Measurements from ENCODE around the gene AGT. TPM values are rescaled to one million over a fixed set of nuclear protein-coding genes. Genes with fewer than 3 reads are reported as not detected.
"Not testable (repeated sequence)": the region's sequence is repeated elsewhere in the genome, so short reads cannot be mapped to it uniquely, and the experiment has no call there.

AGT gene
- total and polyA plus RNA-seq, 4 experiments from 2014 or later, result not detected

DNA sequence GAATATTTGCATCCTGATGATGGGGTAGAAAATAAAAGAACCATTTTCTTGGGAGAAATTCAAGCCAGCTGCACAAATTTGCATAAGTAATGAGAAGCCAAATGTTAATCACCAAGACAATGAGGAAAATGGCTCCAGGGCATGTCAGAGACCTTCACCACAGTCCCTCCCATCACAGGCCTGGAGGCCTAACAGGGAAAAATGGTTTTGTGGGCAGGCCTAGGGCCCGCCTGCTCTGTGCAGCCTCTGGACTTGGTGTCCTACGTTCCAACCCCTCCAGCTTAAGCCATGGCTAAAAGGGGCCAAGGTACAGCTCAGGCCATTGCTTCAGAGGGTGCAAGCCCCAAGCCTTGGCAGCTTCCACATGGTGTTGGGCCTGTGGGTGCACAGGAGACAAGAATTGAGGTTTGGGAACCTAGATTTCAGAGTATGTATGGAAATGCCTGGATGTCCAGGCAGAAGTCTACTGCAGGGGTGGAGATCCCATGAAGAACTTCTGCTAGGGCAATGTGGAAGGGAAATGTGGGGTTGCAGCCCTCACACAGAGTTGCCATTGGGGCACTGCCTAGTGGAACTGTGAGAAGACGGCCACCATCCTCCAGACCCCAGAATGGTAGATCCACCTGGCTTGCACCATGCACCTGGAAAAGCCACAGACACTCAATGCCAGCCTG lies 8.1 kb upstream of the AGT start:
- H3K36me3 Mint-ChIP-seq; H3K27ac ChIP-seq (ENCODE audit: low read depth, low read length); CTCF ChIA-PET (ENCODE audit: partially characterized antibody); H3K4me1 ChIP-seq (ENCODE audit: insufficient read depth, low read length); POLR2A ChIA-PET (ENCODE audit: partially characterized antibody); H3K4me3 Mint-ChIP-seq; H3K36me3 ChIP-seq (ENCODE audit: insufficient read depth, low read length); H3K27ac Mint-ChIP-seq; H3K4me1 Mint-ChIP-seq; DNase-seq; intact Hi-C loops (cut with micrococcal nuclease); H3K4me3 ChIP-seq (ENCODE audit: low read length in 2 of 2); H3K9me3 ChIP-seq (ENCODE audit: control insufficient read depth in 1 of 2, low read length in 2 of 2); H3K27me3 ChIP-seq (ENCODE audit: insufficient read depth, low read length): not testable (repeated sequence)
- Mint-ChIP-seq H3K27me3 (peaks cover 6 to 13% of the 10 kb centered on the region in 2 donors), H3K9me3 (peaks cover under 1 to 12% (median 5%) of the 10 kb centered on the region in 8 donors)

DNA sequence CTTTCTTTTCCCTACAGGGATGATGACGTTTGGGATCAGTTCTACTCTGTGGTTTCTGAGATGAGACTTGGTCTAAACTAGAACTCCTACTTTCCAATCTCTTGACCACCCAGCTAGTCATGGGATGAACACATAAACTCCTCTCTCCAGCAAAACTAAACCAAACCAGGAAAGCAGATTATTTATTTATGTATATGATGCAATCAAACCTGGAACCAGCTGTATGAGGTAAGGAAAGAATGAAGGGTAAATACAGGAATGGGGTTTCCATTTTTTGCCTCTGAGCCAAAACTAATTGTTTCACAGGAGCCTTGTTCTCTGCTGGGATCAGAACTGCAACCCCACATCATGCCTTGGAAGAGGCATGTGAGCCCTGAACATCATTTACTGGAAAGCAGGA lies 3.3 kb upstream of the AGT start:
- CTCF ChIA-PET (ENCODE audit: partially characterized antibody), result no interaction called here

DNA sequence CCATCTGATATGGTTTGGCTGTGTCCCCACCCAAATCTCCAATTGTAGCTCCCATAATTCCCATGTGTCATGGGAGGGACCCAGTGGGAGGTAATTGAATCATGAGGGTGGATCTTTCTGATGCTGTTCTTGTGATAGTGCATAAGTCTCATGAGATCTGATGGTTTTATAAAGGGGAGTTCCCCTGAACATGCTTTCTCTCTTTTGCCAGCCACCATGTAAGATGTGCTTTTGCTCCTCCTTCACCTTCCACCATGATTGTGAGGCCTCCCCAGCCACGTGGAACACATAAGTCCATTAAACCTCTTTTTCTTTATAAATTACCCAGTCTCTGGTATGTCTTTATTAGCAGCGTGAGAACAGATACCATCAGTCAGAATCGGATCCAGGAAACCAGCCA lies 2.5 kb upstream of the AGT start:
- H3K4me1 Mint-ChIP-seq; H3K36me3 Mint-ChIP-seq; H3K9me3 ChIP-seq (ENCODE audit: control insufficient read depth in 1 of 2, low read length in 2 of 2); DNase-seq; H3K4me3 ChIP-seq (ENCODE audit: low read length in 2 of 2); H3K4me3 Mint-ChIP-seq; H3K4me1 ChIP-seq (ENCODE audit: insufficient read depth, low read length); H3K27ac ChIP-seq (ENCODE audit: low read depth, low read length); H3K27me3 ChIP-seq (ENCODE audit: insufficient read depth, low read length); CTCF ChIA-PET (ENCODE audit: partially characterized antibody); H3K36me3 ChIP-seq (ENCODE audit: insufficient read depth, low read length); intact Hi-C loops (cut with micrococcal nuclease); H3K27ac Mint-ChIP-seq; POLR2A ChIA-PET (ENCODE audit: partially characterized antibody): not testable (repeated sequence)
- peaks cover 5 to 21% of the 10 kb centered on the region in 2 donors for H3K27me3 Mint-ChIP-seq
- peaks cover 0 to 10% (median 6%) of the 10 kb centered on the region in 8 donors for H3K9me3 Mint-ChIP-seq

More for the DNA sequence above, 3.3 kb upstream of the AGT start:
- H3K4me1 Mint-ChIP-seq, result no peaks in the 10 kb centered on the region
- peaks cover 0 to 5% of the 10 kb centered on the region in 2 donors for H3K36me3 Mint-ChIP-seq
- no peaks in the 10 kb centered on the region for H3K4me1 ChIP-seq (ENCODE audit: insufficient read depth, low read length)
- H3K27me3 ChIP-seq (ENCODE audit: insufficient read depth, low read length), result no peaks in the 10 kb centered on the region
- no peaks in the 10 kb centered on the region for H3K36me3 ChIP-seq (ENCODE audit: insufficient read depth, low read length)
- no peak overlapping the region for H3K4me3 ChIP-seq (ENCODE audit: low read length in 2 of 2)
- H3K9me3 ChIP-seq (ENCODE audit: control insufficient read depth in 1 of 2, low read length in 2 of 2), result no peaks in the 10 kb centered on the region
- peaks cover 5 to 21% of the 10 kb centered on the region in 2 donors for H3K27me3 Mint-ChIP-seq
- POLR2A ChIA-PET (ENCODE audit: partially characterized antibody), result no interaction called here
- no peak overlapping the region for H3K27ac ChIP-seq (ENCODE audit: low read depth, low read length)
- H3K9me3 Mint-ChIP-seq, result peaks cover 0 to 13% (median 7%) of the 10 kb centered on the region in 8 donors
- H3K27ac Mint-ChIP-seq, result no peak overlapping the region
- intact Hi-C loops (cut with micrococcal nuclease), result no loop called here
- no peak for DNase-seq
- H3K4me3 Mint-ChIP-seq, result no peak overlapping the region

DNA sequence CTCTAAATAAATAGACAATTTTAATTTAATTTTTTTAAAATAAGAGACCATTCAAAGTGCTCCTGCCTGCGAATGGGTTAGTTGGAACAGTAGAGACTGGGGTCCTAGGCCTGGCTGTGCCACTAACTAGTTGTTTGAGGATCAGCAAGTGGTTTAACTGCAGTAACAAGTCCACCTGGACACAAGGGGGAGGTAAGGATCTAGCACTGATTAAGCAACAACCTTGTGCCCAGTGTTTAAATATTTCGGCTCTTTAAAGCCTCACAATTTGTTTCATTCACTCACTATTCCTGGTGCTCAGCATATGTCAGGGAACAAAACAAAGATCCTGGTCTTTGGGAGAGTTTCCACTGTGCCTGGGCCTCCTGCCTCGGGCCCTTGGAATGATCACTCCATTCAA lies 1.6 kb upstream of the AGT start:
- POLR2A ChIA-PET (ENCODE audit: partially characterized antibody), result no interaction called here
- Histone ChIP-seq H3K4me1 (ENCODE audit: insufficient read depth, low read length) (no peaks in the 10 kb centered on the region), H3K4me3 (ENCODE audit: low read length in 2 of 2) (no peak overlapping the region), H3K27me3 (ENCODE audit: insufficient read depth, low read length) (no peaks in the 10 kb centered on the region), H3K36me3 (ENCODE audit: insufficient read depth, low read length) (no peaks in the 10 kb centered on the region), H3K27ac (ENCODE audit: low read depth, low read length) (no peak overlapping the region), H3K9me3 (ENCODE audit: control insufficient read depth in 1 of 2, low read length in 2 of 2) (no peaks in the 10 kb centered on the region)
- no peak for DNase-seq
- H3K27ac Mint-ChIP-seq, result no peak overlapping the region
- CTCF ChIA-PET (ENCODE audit: partially characterized antibody), result no interaction called here
- peaks cover 2 to 24% of the 10 kb centered on the region in 2 donors for H3K27me3 Mint-ChIP-seq
- no peaks in the 10 kb centered on the region for H3K4me1 Mint-ChIP-seq
- intact Hi-C loops (cut with micrococcal nuclease), result no loop called here
- H3K4me3 Mint-ChIP-seq, result no peak overlapping the region
- no peaks in the 10 kb centered on the region for H3K36me3 Mint-ChIP-seq
- H3K9me3 Mint-ChIP-seq, result peaks cover 0 to 7% (median 4%) of the 10 kb centered on the region in 8 donors

DNA sequence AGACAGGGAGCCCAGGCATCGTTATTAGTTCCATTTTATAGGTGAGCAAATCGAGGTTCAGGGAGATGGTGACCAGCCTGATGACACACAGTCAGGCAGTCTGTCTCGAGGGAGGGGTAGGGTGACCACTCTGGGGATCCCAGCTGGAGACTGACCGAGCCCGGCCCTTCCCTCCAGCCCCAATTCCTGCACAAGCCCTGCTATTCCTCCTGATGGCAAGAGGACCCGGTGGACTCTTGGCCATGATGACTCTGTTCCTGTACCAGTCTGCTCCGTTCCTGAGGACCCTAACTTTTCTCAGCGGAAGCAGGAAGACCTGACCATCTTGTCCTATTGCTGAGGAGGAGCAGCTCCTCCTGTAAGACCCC lies 391 bp downstream of the AGT start:
- Mint-ChIP-seq H3K4me1 (no peaks in the 10 kb centered on the region), H3K4me3 (no peak overlapping the region), H3K27me3 (peaks cover 2 to 21% of the 10 kb centered on the region in 2 donors), H3K36me3 (no peaks in the 10 kb centered on the region), H3K27ac (no peak overlapping the region), H3K9me3 (peaks cover 0 to 7% (median 4%) of the 10 kb centered on the region in 8 donors)
- no peak for DNase-seq
- H3K4me3 ChIP-seq (ENCODE audit: low read length in 2 of 2), result no peak overlapping the region
- POLR2A ChIA-PET (ENCODE audit: partially characterized antibody), result no interaction called here
- no peaks in the 10 kb centered on the region for H3K27me3 ChIP-seq (ENCODE audit: insufficient read depth, low read length)
- H3K4me1 ChIP-seq (ENCODE audit: insufficient read depth, low read length), result no peaks in the 10 kb centered on the region
- H3K9me3 ChIP-seq (ENCODE audit: control insufficient read depth in 1 of 2, low read length in 2 of 2), result no peaks in the 10 kb centered on the region
- CTCF ChIA-PET (ENCODE audit: partially characterized antibody), result no interaction called here
- H3K36me3 ChIP-seq (ENCODE audit: insufficient read depth, low read length), result no peaks in the 10 kb centered on the region
- H3K27ac ChIP-seq (ENCODE audit: low read depth, low read length), result no peak overlapping the region
- intact Hi-C loops (cut with micrococcal nuclease), result no loop called here

DNA sequence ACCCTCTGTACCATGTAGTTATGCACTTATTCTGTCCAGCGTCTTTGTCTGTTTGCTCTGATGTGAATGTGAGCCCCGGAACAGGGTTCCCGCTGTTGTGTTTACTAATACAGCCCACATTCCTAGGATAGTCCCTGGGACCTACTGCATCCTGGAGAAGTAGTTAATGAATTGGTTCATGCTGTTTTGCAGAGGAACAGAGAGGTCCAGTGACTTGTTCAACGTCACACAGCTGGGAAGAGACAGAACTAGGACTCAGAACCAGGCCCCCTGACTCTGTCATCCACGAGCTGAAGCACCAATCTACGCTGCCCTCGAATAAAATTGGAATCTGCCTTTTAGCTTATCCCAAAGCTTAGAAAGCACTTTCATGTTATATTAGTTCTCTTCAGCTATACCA lies 784 bp downstream of the AGT start:
- peaks cover 0 to 7% (median 4%) of the 10 kb centered on the region in 8 donors for H3K9me3 Mint-ChIP-seq
- no peaks in the 10 kb centered on the region for H3K4me1 ChIP-seq (ENCODE audit: insufficient read depth, low read length)
- peaks cover 2 to 21% of the 10 kb centered on the region in 2 donors for H3K27me3 Mint-ChIP-seq
- H3K36me3 Mint-ChIP-seq, result no peaks in the 10 kb centered on the region
- H3K4me3 ChIP-seq (ENCODE audit: low read length in 2 of 2), result no peak overlapping the region
- H3K4me1 Mint-ChIP-seq, result peaks cover 0 to 2% (median 0%) of the 10 kb centered on the region in 4 donors
- no peaks in the 10 kb centered on the region for H3K9me3 ChIP-seq (ENCODE audit: control insufficient read depth in 1 of 2, low read length in 2 of 2)
- no peak for DNase-seq
- H3K36me3 ChIP-seq (ENCODE audit: insufficient read depth, low read length), result no peaks in the 10 kb centered on the region
- CTCF ChIA-PET (ENCODE audit: partially characterized antibody), result no interaction called here
- POLR2A ChIA-PET (ENCODE audit: partially characterized antibody), result no interaction called here
- H3K27ac ChIP-seq (ENCODE audit: low read depth, low read length), result no peak overlapping the region
- intact Hi-C loops (cut with micrococcal nuclease), result no loop called here
- no peaks in the 10 kb centered on the region for H3K27me3 ChIP-seq (ENCODE audit: insufficient read depth, low read length)
- H3K27ac Mint-ChIP-seq, result no peak overlapping the region
- H3K4me3 Mint-ChIP-seq, result no peak overlapping the region

DNA sequence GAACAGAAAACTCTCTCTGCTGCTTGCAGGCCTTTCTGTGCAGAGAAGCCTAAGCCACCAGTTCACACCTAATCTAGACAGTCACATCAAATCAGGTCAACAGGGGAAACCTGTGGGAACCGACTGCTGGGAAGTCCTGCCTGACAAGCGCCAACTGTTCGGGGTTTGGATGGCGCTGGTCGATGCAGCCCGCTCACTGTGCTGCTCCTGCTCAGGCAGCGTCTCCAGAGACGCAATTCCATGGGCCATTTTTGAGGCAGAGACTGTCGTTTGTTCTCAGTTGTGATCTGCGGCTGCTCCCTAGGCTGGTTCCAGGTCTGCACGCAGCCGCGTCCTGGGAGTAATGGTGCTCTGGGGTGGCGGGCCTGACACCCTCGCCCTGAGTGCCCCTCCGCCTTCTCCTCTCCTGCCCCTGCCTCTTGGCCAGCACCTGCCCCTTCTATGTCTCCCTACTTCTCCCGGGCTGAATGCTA lies 1.4 kb downstream of the AGT start:
- Histone ChIP-seq H3K27me3 (ENCODE audit: insufficient read depth, low read length) (no peaks in the 10 kb centered on the region), H3K36me3 (ENCODE audit: insufficient read depth, low read length) (no peaks in the 10 kb centered on the region), H3K4me3 (ENCODE audit: low read length in 2 of 2) (no peak overlapping the region), H3K27ac (ENCODE audit: low read depth, low read length) (no peak overlapping the region), H3K4me1 (ENCODE audit: insufficient read depth, low read length) (no peaks in the 10 kb centered on the region), H3K9me3 (ENCODE audit: control insufficient read depth in 1 of 2, low read length in 2 of 2) (no peaks in the 10 kb centered on the region)
- H3K36me3 Mint-ChIP-seq, result no peaks in the 10 kb centered on the region
- no peak overlapping the region for H3K4me3 Mint-ChIP-seq
- no peak for DNase-seq
- POLR2A ChIA-PET (ENCODE audit: partially characterized antibody), result no interaction called here
- intact Hi-C loops (cut with micrococcal nuclease), result no loop called here
- peaks cover 0 to 6% (median 0%) of the 10 kb centered on the region in 4 donors for H3K4me1 Mint-ChIP-seq
- peaks cover 0 to 7% (median 4%) of the 10 kb centered on the region in 8 donors for H3K9me3 Mint-ChIP-seq
- CTCF ChIA-PET (ENCODE audit: partially characterized antibody), result no interaction called here
- H3K27me3 Mint-ChIP-seq, result peaks cover 4 to 24% of the 10 kb centered on the region in 2 donors
- H3K27ac Mint-ChIP-seq, result no peak overlapping the region

Measured in CD4-positive, alpha-beta memory T cell (primary cell).